ENCODE results near the gene ITIH4.

GRCh38 chr3:52809149-52809548, 21.3 kb downstream of the ITIH4 start:
- TF ChIP-seq FOXM1 (IDR thresholded peaks at IDR 0.05; ENCODE audit: borderline replicate concordance), result no peak
- TF ChIP-seq SP1 (IDR thresholded peaks at IDR 0.05), result no peak
- TF ChIP-seq FOXA1 (IDR thresholded peaks at IDR 0.05), result no peak
